ENCODE measurements around the gene EFCAB7.
A peak's percentile ranks its signal among the peaks of the same experiment; 100 is the strongest.

The EFCAB7 gene, protein sequence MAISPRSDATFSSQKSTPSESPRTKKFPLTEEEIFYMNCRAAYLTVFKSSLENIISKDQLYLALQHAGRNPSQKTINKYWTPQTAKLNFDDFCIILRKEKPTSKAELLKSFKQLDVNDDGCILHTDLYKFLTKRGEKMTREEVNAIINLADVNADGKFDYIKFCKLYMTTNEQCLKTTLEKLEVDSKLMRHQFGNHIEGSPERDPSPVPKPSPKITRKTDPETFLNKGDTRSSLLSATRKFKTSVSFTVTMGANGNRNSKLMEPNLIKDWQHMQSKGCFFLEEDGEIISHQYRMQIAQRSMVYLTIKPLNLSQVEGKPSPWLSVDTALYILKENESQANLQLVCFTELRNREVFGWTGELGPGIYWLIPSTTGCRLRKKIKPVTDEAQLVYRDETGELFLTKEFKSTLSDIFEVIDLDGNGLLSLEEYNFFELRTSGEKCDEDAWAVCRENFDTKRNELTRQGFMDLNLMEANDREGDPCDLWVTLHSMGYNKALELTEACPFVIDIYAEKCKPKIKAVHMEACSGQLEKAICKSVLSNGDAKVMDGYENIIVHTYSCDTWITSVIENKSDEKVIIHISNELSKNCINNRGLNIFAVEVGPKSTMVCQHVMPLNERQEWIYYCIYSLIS

DNA sequence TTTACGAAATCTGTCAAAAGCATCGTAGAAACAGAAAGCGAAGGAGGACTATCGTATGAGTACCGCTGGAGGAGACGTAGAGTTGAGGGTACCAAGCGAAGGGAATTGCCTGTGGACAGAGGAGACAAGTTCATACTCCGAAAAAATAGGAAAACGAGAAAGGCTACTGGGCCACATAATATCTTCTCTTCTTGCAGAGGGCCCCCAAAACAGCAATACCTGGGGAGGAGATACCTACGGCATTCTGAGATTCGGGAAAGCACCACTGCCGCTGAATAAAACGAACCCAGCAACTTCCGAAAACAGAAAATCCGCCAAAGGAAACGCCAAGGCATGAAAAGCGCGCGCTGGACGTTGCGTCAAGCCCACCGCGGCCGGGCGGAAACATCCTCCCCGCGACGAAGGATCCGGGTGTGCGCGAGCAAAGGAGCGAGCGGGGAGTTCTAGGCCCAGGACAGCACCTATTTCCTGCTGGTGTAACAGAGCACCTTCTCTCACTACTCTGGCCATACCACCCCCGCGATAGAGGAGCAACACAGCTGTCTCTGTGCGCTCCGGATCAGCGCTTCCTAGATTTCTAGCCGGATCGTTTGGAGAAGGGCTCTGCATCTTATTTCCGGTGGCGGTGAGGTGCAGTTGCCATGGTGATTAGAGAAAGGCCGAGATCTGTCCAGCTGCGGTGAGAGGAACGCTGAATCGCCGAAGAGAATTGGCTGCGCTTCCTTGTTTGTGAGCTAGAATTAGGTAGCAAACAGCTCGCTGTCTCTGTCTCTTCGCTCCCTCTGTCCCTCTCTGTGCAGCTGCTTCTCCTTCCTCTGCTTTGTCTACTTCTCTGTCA lies at the start of gene EFCAB7, which contains the start of gene ITGB3BP:
Gene EFCAB7 (plus strand): TSS at position 635 of the 838 bp plus-strand sequence. CDS start 2,048 bp downstream, outside the sequence.
Gene ITGB3BP (minus strand): TSS at position 335 of the 838 bp plus-strand sequence. CDS start 92 bp downstream, at position 243.
- DNase-seq (ENCODE audit: low read depth in 1 of 2, low spot score in 1 of 2), result peak; percentile 64 to 65

DNA sequence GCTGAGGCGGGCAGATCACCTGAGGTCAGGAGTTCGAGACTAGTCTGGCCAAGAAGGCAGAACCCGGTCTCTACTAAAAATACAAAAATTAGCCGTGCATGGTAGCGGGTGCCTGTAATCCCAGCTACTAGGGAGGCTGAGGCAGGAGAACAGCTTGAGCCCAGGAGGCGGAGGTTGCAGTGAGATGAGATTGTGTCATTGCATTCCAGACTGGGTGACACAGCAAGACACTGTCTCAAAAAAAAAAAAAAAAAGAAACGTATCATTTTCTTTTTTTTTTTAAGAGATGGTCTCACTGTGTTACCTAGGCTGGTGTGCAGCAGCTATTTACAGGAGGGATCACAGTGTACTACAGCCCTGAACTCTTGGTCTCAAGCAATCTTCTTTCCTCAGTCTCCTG lies 47.6 kb upstream of the EFCAB7 start:
- no peak for DNase-seq (ENCODE audit: low read depth in 1 of 2, low spot score in 1 of 2)

DNA sequence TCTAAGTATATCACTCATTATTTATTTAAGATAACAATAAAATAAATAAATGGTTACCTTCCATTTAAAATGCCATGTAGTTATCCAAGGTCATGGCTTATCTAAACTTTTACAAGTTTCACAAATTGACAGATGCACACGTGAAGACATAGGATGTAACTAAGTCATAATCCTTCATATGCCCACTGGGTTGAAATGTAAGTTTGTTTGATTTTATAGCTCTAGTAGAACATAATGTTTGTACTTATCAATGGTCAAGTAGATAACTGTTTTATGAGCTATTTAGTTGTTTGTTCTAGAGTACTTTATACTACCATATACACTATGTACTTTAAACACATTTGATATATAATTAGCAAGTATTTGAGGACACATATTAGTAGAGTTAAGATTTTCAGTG lies 43.3 kb upstream of the EFCAB7 start:
- no peak for DNase-seq (ENCODE audit: low read depth in 1 of 2, low spot score in 1 of 2)

DNA sequence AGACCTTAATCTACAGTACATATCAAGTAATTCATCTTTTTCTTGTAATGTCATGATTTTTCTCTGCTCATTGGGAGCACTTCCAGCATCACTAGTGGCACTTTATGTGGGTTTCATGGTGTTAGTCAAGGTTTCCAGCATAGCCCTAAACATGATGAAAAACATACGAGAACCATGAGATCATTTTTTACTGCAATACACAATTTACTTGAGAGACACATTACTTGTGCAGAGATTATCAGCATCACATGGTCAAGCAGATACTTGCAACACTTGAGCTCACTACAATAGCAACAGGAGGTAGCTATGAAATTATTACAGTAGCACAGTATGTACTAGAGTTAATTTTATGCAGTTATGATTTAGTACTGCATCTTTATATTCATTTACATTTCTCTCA lies 36.7 kb upstream of the EFCAB7 start:
- DNase-seq (ENCODE audit: low read depth in 1 of 2, low spot score in 1 of 2), result no peak

DNA sequence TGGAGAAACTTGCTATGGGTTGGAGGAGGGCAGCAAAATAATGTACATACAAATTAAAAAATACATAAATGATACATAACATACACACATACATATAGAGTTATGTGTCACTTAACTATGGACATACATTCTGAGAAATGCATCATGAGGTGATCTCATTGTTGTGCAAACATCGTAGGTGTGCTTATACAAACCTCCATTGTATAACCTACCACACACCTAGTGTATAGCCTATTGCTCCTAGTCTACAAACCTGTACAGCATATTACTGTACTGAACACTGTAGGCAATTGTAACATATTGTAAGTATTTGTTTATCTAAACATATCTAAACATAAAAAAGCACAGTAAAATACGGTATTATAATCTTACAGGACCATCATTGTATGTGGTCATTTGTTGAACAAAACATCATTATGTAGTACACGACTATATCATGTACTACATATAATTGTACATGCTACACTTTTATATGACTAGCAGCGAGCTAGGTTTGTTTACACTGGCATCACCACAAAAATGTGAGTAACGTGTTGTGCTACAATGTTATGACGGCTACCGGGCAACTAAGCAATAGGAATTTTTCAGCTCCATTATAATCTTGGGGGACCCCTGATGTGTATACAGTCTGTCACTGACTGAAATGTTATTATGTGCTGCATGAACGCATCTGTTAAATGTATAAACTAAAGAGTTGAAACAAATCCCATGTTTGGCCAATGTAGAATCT lies 35.8 kb upstream of the EFCAB7 start:
- no peak for DNase-seq (ENCODE audit: low read depth in 1 of 2, low spot score in 1 of 2)

DNA sequence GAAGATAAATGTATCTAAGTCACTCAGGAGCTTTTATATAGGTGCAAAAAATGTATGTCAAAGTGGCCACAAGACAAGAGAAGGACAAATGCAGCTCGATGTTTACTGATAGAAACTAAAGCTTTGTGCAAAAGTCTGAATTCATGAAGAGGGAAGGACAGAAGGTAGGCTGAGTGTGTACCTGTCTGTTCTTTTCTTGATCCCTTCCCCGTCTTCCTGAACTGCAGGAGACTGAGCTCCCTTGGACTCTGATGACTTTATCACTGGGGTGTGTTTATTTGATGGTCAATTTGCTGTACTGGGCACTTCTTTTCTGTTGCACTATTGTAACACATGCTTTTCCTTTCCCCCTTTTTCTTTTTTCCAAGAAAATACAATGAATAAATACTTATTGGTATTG lies 25.7 kb upstream of the EFCAB7 start:
- no peak for DNase-seq (ENCODE audit: low read depth in 1 of 2, low spot score in 1 of 2)

DNA sequence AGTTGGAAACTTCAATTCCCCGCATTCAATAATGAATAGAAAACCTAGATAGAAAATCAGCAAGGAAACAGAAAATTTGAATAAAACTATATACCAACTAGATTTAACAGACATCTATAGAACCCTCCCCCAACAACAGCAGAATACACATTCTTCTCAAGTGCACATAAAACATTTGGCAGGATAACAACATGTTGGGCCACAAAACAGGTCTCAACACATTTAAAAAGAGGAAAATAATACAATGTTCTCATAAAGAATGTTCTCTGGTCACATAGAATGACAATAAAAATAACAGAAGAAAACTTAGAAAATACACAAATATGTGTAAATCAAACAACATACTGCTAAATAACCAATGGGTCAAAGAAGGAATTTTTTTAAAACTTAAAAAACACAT lies 25.2 kb upstream of the EFCAB7 start:
- no peak for DNase-seq (ENCODE audit: low read depth in 1 of 2, low spot score in 1 of 2)

DNA sequence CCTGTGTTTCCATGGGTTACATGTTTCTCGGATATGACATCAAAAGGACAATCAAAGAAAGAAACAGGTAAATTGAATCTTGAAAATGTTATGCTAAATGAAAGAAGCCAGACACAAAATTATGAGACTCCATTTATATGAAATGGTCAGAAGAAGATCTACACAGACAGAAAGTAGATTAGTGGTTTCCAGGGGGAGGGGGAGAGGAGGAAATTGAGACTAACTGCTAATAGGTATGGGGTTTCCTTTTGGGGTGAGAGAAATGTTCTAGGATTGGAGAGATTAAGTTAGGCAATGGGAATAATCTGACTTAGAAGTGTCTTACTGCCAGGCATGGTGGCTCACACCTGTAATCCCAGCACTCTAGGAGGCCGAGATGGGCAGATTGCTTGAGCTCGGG lies 22.1 kb upstream of the EFCAB7 start:
- no peak for DNase-seq (ENCODE audit: low read depth in 1 of 2, low spot score in 1 of 2)

DNA sequence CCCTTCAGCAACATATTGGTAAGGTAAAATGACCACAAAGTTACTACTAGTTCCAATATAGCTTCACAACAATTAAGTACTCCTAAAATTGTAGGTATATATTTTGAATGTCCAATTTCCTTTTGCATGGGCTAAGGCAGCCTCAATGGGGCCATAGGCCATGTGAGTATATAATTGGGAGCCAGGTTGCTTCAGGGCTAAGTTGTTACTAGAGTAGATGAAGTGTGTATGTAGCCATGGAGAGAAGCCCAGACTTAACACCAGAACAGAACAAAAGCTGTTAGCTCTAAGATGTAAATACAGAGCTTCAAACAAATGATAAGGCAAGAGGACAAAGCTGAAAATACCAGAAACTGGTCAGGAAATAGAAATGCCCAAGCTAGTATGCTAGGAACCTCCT lies 16.5 kb upstream of the EFCAB7 start:
- DNase-seq (ENCODE audit: low read depth in 1 of 2, low spot score in 1 of 2), result no peak

DNA sequence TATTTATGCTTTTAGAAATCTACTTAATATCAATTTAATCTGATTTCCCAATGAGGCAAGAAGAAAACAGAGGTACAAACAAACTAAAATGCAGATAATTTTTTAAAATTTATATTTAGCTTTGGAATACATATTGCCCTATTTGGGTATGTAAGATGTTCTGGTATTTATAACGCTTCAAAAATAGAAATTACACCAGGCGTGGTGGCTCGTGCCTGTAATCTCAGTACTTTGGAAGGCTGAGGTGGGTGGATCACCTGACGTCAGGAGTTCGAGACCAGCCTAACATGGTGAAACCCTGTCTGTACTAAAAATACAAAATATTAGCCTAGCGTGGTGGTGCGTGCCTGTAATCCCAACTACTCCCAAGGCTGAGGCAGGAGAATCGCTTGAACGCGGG lies 13.6 kb upstream of the EFCAB7 start:
- no peak for DNase-seq (ENCODE audit: low read depth in 1 of 2, low spot score in 1 of 2)

DNA sequence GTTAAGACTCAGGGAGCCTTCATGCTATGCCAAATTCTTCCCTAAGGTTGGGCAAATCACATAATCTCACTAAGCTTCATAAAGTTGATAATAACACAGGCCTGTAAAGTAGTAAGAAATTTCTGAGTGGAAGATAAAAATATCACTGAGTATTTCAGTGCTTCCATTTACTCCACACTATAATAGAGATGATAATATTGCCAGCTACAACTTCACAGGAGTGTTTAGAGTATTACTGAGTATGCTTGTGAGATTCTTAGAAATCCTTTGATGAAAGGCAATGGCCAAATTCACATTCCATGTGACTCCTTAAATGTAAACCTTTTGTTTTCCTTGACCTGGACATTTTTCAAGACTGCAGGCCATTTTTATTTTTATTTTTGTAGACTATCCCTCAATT lies 10.7 kb upstream of the EFCAB7 start:
- no peak for DNase-seq (ENCODE audit: low read depth in 1 of 2, low spot score in 1 of 2)

DNA sequence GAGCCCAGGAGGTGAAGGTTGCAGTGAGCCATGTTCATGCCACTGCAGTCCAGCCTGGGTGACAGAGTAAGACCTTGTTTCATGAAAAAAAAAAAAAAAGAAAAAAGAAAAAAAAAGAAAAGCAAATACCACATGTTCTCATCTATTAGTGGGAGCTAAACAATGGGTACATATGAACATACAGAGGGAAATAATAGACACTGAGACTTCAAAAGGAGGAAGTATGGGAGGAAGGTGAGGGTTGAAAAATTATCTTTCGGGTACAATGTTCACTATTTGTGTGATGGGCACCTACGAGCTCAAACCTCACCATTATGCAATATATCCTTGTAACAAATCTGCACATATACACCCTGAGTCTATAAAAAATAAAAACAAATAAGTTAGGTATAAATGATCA lies 6.7 kb upstream of the EFCAB7 start:
- no peak for DNase-seq (ENCODE audit: low read depth in 1 of 2, low spot score in 1 of 2)

DNA sequence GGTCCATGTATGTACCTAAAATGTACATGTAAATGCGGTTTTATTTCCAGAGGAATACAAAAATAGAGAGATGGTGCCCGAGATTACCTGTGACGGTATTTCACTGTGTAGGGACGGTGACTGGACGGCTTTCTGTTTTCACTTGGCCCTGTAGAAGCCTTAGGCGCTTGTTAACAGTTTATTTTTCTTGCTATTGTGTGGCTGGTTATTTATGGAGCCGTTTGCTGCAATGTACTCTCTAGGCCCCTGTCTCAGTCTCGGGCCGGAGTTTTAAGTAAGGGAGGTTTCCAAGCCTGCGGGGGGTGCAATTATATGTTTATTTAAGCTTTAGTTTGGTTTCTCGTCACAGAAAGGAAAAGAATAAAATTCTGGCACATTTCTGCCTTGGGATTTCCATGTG lies 413 bp downstream of the EFCAB7 start:
- DNase-seq (ENCODE audit: low read depth in 1 of 2, low spot score in 1 of 2), result no peak

DNA sequence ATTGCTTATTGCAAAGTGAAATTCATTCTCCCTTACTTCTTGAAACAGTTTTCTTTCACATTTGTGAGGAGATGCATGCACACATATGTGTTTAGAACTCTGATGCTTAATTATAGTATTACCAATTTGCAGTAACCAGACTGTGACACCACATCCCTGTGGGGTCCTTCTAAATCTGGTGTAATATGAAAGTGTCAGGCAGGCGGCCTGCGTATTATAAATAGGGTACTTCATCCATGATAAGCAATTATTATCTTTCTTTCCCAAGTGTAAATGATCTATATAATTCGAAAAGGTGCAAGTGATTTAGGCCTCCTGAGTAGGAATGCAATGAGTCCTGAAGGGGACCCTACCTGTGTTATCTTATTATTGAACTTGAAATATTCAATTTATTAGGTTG lies 876 bp downstream of the EFCAB7 start:
- no peak for DNase-seq (ENCODE audit: low read depth in 1 of 2, low spot score in 1 of 2)

DNA sequence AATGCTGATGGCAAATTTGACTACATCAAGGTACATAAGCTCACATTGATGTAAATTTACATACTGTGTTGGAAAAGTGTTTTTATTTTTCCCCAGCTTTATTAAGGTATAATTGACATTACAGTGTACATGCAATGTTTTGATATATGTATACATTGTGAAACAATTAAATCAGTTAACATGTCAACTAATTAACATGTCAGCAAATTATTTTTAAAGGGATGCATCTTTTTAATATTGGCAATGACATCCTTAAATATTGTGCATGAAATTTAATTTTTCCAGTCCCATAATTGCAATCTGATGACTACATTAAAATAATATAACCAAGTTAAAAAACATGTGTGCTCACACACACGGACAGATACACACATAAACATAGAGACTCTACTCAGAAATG lies 9.4 kb downstream of the EFCAB7 start:
- no peak for DNase-seq (ENCODE audit: low read depth in 1 of 2, low spot score in 1 of 2)

DNA sequence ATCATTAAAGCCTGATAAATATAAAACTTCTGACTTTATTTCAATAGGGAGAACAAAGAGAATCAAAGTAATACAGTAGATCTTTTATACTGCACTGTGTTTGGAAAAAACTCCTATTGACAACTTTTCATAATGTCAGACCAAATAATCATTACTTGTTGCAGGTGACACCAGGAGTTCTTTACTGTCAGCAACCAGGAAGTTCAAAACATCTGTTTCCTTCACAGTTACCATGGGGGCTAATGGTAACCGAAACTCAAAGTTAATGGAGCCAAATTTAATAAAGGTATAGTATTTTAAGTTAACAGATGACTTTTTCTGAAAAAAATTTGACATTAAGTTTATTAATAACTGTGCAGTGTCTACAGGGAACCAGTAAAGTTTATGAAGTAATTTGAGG lies 10.6 kb downstream of the EFCAB7 start:
- DNase-seq (ENCODE audit: low read depth in 1 of 2, low spot score in 1 of 2), result no peak

DNA sequence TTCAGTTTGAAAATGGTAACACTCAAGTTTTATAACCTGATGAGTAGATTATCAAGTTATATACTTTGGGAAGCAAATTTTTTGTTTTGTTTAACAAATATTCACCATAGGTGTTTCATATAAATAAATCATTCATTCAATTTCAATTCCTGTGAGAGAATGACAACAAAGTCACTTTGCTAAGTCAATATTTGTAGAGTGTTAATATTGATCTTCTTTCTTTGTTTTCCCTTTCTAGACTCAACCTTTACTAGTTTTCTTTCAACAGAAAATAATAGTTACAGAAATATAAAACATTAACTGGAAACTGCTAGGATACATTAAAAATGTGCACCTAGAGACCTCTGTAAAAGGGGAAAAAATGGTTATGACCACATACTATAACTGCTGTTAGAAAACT lies 11.1 kb downstream of the EFCAB7 start:
- DNase-seq (ENCODE audit: low read depth in 1 of 2, low spot score in 1 of 2), result no peak

DNA sequence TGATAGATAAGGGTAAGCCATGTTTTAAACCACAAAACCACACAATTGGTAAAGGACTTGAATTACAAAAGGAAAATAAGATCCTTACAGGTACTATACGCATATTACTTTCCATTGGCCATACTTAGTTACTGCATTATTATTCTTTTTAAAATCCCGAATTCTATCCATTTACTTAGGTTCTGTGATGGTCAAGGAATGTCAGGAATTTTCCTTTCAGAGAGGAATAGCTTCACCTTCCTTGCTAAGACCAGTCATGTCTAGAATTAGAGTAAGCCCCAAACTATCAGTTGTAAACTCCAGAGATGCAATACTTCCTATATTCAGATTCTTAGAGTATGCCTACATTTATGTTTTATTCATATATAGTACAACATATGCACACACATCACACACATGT lies 13.7 kb downstream of the EFCAB7 start:
- DNase-seq (ENCODE audit: low read depth in 1 of 2, low spot score in 1 of 2), result no peak

DNA sequence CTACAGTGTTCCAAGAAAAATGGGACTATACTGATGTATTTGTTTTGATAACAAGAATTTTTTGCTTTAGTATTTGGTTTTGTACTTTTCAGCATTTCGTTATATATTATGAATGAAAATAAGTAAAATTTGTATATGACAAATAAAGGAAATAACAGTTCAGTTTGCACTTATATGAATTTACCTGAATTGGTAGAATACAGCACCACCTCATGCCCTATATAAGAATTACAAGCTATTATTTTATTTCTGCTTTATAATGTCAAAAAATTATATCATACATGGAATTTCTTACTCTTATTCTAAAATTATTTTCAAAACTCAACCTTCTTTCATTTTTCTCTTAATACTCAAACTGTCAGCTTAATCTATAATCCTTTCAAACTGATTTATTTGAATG lies 14.6 kb downstream of the EFCAB7 start:
- no peak for DNase-seq (ENCODE audit: low read depth in 1 of 2, low spot score in 1 of 2)

DNA sequence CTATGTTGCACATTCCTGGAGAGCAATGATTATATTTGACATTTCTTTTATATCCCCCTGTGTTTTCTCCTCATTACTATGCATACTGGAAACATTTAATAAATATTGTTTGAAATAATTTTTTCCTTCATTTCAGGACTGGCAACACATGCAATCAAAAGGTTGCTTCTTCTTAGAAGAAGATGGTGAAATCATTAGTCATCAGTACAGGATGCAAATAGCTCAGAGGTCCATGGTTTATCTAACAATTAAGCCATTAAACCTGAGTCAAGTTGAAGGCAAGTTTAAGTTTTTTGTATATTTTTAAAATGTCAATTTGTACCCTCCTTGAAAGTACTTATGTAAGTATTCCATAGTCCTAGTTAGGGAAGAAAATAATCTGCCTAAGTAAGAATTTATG lies 22.5 kb downstream of the EFCAB7 start:
- DNase-seq (ENCODE audit: low read depth in 1 of 2, low spot score in 1 of 2), result no peak

DNA sequence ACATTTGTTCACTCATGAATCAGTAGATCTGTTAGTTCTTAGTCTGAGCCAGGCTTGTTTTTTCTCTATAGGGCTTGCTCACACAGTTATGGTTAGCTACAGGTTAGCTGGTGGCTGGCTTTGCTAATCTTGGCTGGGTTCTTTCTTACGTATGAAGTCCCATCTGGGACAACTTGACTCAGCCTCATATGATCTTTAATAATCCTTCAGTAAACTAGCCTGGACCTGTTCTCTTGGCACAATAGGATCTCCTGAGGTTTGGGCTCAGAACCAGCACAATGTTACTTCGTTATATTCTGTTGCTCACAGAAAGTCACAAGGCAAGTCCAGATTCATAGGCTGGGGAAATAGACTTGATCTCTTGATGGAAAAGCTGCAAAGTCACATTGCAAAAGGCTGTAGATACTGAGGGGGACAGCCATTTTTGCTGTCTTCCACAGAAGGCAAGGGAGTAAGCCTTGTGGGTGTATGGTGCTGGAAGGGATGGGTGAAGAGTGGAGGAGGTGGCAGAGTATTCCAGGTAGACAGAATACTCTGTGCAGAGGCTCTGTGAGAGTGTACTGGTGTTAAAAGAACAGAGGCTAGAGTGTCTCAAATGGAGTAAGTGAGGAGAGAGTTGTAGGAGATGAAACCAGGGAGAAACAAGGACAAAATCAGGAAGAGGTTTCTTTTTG lies 24.4 kb downstream of the EFCAB7 start:
- DNase-seq (ENCODE audit: low read depth in 1 of 2, low spot score in 1 of 2), result no peak

All from activated T-helper 1 cell treated with anti-CD3 and anti-CD28 coated beads, Interleukin-2, amount 50 U/mL, for 16 hours (primary cell).